Measurements from ENCODE around the gene RPS6KL1. TPM values are rescaled to one million over a fixed set of nuclear protein-coding genes. Genes with fewer than 3 reads are reported as not detected.
A peak's percentile ranks its signal among the peaks of the same experiment; 100 is the strongest.

The RPS6KL1 gene
- total and polyA plus RNA-seq, 11 donors: 8.3 to 26.8 (median 17.8) TPM

DNA sequence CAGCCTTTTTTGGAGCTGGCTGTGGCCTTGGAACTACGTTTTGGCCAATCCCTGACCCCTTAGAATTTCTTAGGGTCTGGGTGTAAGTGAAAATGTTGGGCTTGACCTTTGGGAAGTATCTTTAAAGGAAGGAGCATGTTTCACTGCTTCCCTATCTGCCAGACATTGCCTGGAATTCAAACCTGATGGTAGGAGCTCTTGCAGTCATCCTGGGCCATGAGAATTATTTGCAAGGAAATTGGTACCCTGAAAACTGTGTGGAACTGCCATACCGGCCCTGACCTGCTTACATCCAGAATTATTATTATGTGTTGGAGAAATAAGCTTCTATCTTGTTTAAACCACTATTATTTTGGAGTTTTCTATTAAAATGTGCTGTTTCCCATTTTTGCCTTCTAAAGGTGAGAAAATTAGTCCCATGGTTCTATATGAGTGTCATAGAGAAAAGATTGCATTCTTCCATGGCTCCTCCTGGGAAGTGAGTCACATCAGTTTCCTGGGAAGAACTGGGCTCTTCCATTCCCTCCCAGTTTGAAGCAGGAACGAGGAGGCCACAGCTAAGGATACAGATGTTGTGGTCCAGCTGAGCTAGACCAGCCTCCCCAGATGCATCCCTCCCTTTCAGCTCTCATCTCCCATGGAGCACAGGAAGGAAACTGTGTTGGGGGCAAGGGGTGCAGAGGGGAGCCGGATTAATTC, 41.9 kb upstream of the RPS6KL1 start:
- intact Hi-C loops (cut with DNase I): no loop called here
- H3K4me3 ChIP-seq: no peak overlapping the region
- TF ChIP-seq POLR2A (IDR thresholded peaks at IDR 0.05) (no peak), CTCF (IDR thresholded peaks at IDR 0.05) (no peak)
- H3K9me3 ChIP-seq: no peaks in the 10 kb centered on the region
- no peaks in the 10 kb centered on the region for H3K27me3 ChIP-seq
- no peak for DNase-seq
- WGBS, 4 donors: 55 to 68% (median 58%) methylated on average over 4 of the region's 4 CpGs
- peaks cover 0 to 35% (median 16%) of the 10 kb centered on the region in 12 donors for H3K4me1 ChIP-seq
- H3K36me3 ChIP-seq: no peaks in the 10 kb centered on the region
- peak overlapping the region in 10 of 12 donors; percentile 26 to 83 (median 64) for H3K27ac ChIP-seq
- ATAC-seq: peak in 3 of 4 donors; percentile 37 to 78 (median 77)

- no peaks in the 10 kb centered on the region for H3K9me3 ChIP-seq
- intact Hi-C loops (cut with DNase I): no loop called here
- H3K4me1 ChIP-seq: peaks cover 0 to 35% (median 16%) of the 10 kb centered on the region in 12 donors
- H3K27me3 ChIP-seq: no peaks in the 10 kb centered on the region
- 39 to 57% (median 42%) methylated on average over 9 of the region's 9 CpGs for WGBS, 4 donors
- H3K27ac ChIP-seq: no peak overlapping the region
- DNase-seq (no peak), ATAC-seq (peak; percentile 16 to 55 (median 44))
- no peak overlapping the region for H3K4me3 ChIP-seq
- H3K36me3 ChIP-seq: no peaks in the 10 kb centered on the region
- TF ChIP-seq POLR2A (IDR thresholded peaks at IDR 0.05) (no peak), CTCF (IDR thresholded peaks at IDR 0.05) (no peak)
Observed at GRCh38 chr14:74963705-74964271, 40.7 kb upstream of the RPS6KL1 start.

DNA sequence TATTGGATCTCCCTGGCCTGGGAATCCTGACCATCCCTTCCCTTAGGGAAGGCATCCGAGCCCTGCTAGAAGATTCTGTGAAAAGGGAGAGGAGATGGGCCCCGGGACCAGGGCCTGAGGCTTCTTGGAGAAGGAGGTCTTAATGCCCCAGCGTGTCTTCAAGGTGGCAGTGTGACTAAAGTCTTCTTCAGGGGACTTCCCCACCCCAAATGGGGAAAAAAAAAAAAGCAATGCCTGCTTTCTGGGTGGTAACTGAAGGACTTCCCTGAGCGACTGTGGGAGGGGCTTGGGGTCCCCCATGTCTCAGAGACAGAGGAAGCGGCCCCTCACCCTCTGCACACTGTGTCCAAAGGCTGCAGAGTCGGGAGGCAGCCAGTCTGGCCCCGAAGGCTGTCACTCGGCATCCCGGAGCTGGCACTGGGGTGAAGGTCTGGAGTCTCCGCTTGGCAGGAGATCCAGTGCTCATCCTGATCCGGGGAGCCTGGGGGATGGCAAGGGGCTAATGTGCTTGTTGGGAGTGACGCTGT, 40.2 kb upstream of the RPS6KL1 start:
- 65 to 68% (median 67%) methylated on average over 12 of the region's 12 CpGs for WGBS, 4 donors
- Histone ChIP-seq H3K27ac (no peak overlapping the region), H3K9me3 (no peaks in the 10 kb centered on the region), H3K36me3 (no peaks in the 10 kb centered on the region), H3K27me3 (no peaks in the 10 kb centered on the region), H3K4me1 (peaks cover 0 to 35% (median 16%) of the 10 kb centered on the region in 12 donors), H3K4me3 (no peak overlapping the region)
- DNase-seq (no peak), ATAC-seq (peak in 1 of 4 donors; percentile 29)
- TF ChIP-seq POLR2A (IDR thresholded peaks at IDR 0.05) (no peak), CTCF (IDR thresholded peaks at IDR 0.05) (no peak)
- intact Hi-C loops (cut with DNase I): no loop called here

GRCh38 chr14:74962493-74962892, 39.4 kb upstream of the RPS6KL1 start:
- no peak for TF ChIP-seq CTCF (IDR thresholded peaks at IDR 0.05)
- TF ChIP-seq POLR2A (IDR thresholded peaks at IDR 0.05): no peak
- intact Hi-C loops (cut with DNase I): no loop called here
- no peaks in the 10 kb centered on the region for H3K9me3 ChIP-seq
- DNase-seq (no peak), ATAC-seq (no peak)
- H3K27ac ChIP-seq: peak overlapping the region in 1 of 12 donors; percentile 29
- H3K4me1 ChIP-seq: peaks cover 0 to 35% (median 16%) of the 10 kb centered on the region in 12 donors
- no peaks in the 10 kb centered on the region for H3K36me3 ChIP-seq
- 85 to 90% (median 88%) methylated on average over 8 of the region's 8 CpGs for WGBS, 4 donors
- no peak overlapping the region for H3K4me3 ChIP-seq
- no peaks in the 10 kb centered on the region for H3K27me3 ChIP-seq

All from heart left ventricle (tissue), 16 donors.